ENCODE results near the gene BACH2. TPM values are rescaled to one million over a fixed set of nuclear protein-coding genes. Genes with fewer than 3 reads are reported as not detected.

BACH2 gene
- polyA plus RNA-seq, 1 experiment: 2.2 TPM

- Histone ChIP-seq H3K9me3 (ENCODE audit: control insufficient read depth, insufficient read depth, low read length) (no peaks in the 10 kb centered on the region), H3K27me3 (ENCODE audit: control insufficient read depth, insufficient read depth, low read length) (no peaks in the 10 kb centered on the region), H3K4me3 (ENCODE audit: low read depth, low read length) (no peak overlapping the region), H3K27ac (ENCODE audit: low read depth, low read length) (no peak overlapping the region)
- TF ChIP-seq, protein P1, sequence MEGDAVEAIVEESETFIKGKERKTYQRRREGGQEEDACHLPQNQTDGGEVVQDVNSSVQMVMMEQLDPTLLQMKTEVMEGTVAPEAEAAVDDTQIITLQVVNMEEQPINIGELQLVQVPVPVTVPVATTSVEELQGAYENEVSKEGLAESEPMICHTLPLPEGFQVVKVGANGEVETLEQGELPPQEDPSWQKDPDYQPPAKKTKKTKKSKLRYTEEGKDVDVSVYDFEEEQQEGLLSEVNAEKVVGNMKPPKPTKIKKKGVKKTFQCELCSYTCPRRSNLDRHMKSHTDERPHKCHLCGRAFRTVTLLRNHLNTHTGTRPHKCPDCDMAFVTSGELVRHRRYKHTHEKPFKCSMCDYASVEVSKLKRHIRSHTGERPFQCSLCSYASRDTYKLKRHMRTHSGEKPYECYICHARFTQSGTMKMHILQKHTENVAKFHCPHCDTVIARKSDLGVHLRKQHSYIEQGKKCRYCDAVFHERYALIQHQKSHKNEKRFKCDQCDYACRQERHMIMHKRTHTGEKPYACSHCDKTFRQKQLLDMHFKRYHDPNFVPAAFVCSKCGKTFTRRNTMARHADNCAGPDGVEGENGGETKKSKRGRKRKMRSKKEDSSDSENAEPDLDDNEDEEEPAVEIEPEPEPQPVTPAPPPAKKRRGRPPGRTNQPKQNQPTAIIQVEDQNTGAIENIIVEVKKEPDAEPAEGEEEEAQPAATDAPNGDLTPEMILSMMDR (IDR thresholded peaks at IDR 0.05; ENCODE audit: low read depth, low read length): no peak
- no peak for DNase-seq (ENCODE audit: low read depth, low spot score)
- ChIA-PET POLR2A (no interaction called here), CTCF (interaction anchor here (1.6 kb wide), 1 partner anchor 11 kb away, joined by 5 read pairs; no protein-coding TSS in a partner anchor)
Observed at GRCh38 chr6:90087106-90087833, 209.4 kb downstream of the BACH2 start.

DNA sequence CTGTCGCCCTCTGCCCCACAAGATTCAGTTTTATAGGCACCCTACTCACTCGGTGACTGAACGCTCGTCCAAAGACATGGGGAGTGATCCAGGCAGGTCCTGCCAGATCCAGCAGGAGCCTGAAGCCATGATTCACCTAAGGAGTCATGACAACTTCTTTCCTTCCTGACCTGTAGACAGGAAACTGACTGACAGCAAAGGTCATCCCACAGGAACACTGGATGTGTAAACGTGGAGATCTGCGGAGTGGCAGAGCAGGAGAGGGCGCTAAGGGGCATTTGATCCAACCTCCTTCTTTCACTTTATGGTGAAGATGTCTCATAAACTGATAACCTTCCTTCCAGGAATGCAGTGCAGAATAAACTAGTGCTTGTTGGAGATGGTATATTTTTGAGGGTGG is 210.1 kb downstream of the BACH2 start:
- CTCF ChIA-PET: no interaction called here
- no peak overlapping the region for H3K27ac ChIP-seq (ENCODE audit: low read depth, low read length)
- H3K27me3 ChIP-seq (ENCODE audit: control insufficient read depth, insufficient read depth, low read length): no peaks in the 10 kb centered on the region
- POLR2A ChIA-PET: no interaction called here
- TF ChIP-seq, protein P1 (IDR thresholded peaks at IDR 0.05; ENCODE audit: low read depth, low read length): no peak
- H3K9me3 ChIP-seq (ENCODE audit: control insufficient read depth, insufficient read depth, low read length): no peaks in the 10 kb centered on the region
- no peak for DNase-seq (ENCODE audit: low read depth, low spot score)
- no peak overlapping the region for H3K4me3 ChIP-seq (ENCODE audit: low read depth, low read length)

- no peaks in the 10 kb centered on the region for H3K9me3 ChIP-seq (ENCODE audit: control insufficient read depth, insufficient read depth, low read length)
- H3K27ac ChIP-seq (ENCODE audit: low read depth, low read length): no peak overlapping the region
- no peaks in the 10 kb centered on the region for H3K27me3 ChIP-seq (ENCODE audit: control insufficient read depth, insufficient read depth, low read length)
- ChIA-PET CTCF (interaction anchor here (0.7 to 1.4 kb wide), 2 partner anchors 14 to 22 kb away, joined by 4 read pairs; no protein-coding TSS in a partner anchor), POLR2A (no interaction called here)
- TF ChIP-seq, protein P1 (IDR thresholded peaks at IDR 0.05; ENCODE audit: low read depth, low read length): no peak
- DNase-seq (ENCODE audit: low read depth, low spot score): no peak
- H3K4me3 ChIP-seq (ENCODE audit: low read depth, low read length): no peak overlapping the region
Observed at GRCh38 chr6:90083891-90084290, 212.8 kb downstream of the BACH2 start.

DNA sequence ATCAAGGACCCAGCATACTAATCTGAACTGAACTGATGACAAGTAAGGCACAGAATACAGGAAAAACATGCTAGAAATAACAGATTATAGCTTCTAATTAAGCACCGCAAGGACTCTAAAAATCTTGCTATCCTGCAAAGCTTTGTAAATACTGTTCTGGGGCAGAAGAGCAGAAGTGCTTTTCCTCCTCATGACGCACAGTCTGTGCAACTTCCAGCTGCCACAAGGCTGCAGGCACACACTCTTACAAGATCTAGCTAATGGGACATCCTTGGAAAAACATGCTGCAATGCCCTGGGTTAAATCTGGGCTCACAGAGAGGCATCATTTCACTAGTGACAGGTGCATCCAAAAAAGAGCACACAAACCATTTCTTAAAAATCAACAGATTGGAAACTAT is 213.8 kb downstream of the BACH2 start:
- Histone ChIP-seq H3K9me3 (ENCODE audit: control insufficient read depth, insufficient read depth, low read length) (no peaks in the 10 kb centered on the region), H3K27ac (ENCODE audit: low read depth, low read length) (no peak overlapping the region), H3K27me3 (ENCODE audit: control insufficient read depth, insufficient read depth, low read length) (no peaks in the 10 kb centered on the region), H3K4me3 (ENCODE audit: low read depth, low read length) (no peak overlapping the region)
- ChIA-PET CTCF (interaction anchor here (0.6 to 1.4 kb wide), 2 partner anchors 15 to 142 kb away, joined by 3 to 4 read pairs; no protein-coding TSS in a partner anchor), POLR2A (no interaction called here)
- DNase-seq (ENCODE audit: low read depth, low spot score): no peak
- TF ChIP-seq, protein P1 (IDR thresholded peaks at IDR 0.05; ENCODE audit: low read depth, low read length): no peak

DNA sequence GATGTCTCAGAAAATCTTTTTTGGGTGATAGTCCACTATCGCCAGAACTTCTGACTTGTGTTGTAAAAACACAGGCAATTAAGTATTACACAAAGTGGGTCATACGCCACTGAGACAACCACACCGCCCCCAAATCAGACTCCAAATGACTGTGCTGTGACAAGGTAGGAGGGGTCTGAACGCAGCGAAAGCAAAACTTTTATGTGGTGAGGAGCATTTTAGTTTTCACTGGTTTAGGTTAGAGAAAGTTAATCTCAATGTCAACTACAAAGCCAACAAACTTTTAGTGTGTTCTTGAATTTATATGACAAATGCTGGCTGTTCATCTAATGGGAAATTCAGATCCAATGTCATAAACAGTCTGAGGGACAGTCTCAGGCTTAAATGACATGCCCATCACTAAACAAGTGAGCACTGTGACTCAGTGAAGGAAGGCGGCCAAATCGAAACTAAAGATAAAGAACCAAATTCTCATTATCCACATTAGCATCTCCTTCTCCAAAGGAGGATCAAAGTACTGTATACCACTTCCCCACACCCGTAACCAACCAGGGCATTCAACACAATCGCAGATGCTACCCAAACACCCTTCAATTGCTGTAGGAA is 215.7 kb downstream of the BACH2 start:
- H3K9me3 ChIP-seq (ENCODE audit: control insufficient read depth, insufficient read depth, low read length): no peaks in the 10 kb centered on the region
- TF ChIP-seq, protein P1 (IDR thresholded peaks at IDR 0.05; ENCODE audit: low read depth, low read length): no peak
- ChIA-PET POLR2A (no interaction called here), CTCF (no interaction called here)
- H3K27ac ChIP-seq (ENCODE audit: low read depth, low read length): no peak overlapping the region
- no peak for DNase-seq (ENCODE audit: low read depth, low spot score)
- no peaks in the 10 kb centered on the region for H3K27me3 ChIP-seq (ENCODE audit: control insufficient read depth, insufficient read depth, low read length)
- H3K4me3 ChIP-seq (ENCODE audit: low read depth, low read length): no peak overlapping the region

All from AG04450 (cell line).